ENCODE results near the gene ASF1B. TPM values are rescaled to one million over a fixed set of nuclear protein-coding genes. Genes with fewer than 3 reads are reported as not detected.

Gene ASF1B
- total RNA-seq, 2 experiments from 2014 or later, result 0.59 to 0.77 TPM

- H3K9me3 Mint-ChIP-seq, result peaks cover 4% of the 10 kb centered on the region
- ATAC-seq (ENCODE audit: poor library complexity), result no peak
- H3K9me3 ChIP-seq (ENCODE audit: control insufficient read depth in 1 of 2, insufficient read depth in 1 of 2, low read length in 2 of 2), result peaks cover 5 to 7% of the 10 kb centered on the region in 2 experiments
- CTCF ChIA-PET, result interaction anchor here (1.4 kb wide), 1 partner anchor 37 kb away, joined by 3 read pairs; no protein-coding TSS in a partner anchor
- no peak overlapping the region for H3K4me3 Mint-ChIP-seq
- H3K4me1 ChIP-seq (ENCODE audit: insufficient read depth, low read length), result peaks cover 10% of the 10 kb centered on the region
- no peaks in the 10 kb centered on the region for H3K27me3 ChIP-seq (ENCODE audit: control insufficient read depth in 1 of 2, insufficient read depth in 2 of 2, low read length in 2 of 2)
- H3K27ac Mint-ChIP-seq, result no peak overlapping the region
- H3K27ac ChIP-seq (ENCODE audit: low read depth in 1 of 2, low read length in 2 of 2), result no peak overlapping the region
- no peaks in the 10 kb centered on the region for H3K27me3 Mint-ChIP-seq
- peaks cover 39% of the 10 kb centered on the region for H3K36me3 Mint-ChIP-seq (ENCODE audit: low read depth)
- POLR2A ChIA-PET, result interaction anchor here (0.7 kb wide), 1 partner anchor 307 kb away, joined by 3 read pairs; no protein-coding TSS in a partner anchor
- H3K4me3 ChIP-seq (ENCODE audit: low read length), result no peak overlapping the region
- TF ChIP-seq CTCF (IDR thresholded peaks at IDR 0.05), result no peak
- H3K36me3 ChIP-seq (ENCODE audit: insufficient read depth, low read length), result peaks cover 22% of the 10 kb centered on the region
- peak in 1 of 14 experiments; percentile 15 for DNase-seq
- intact Hi-C loops (cut with DNase I, micrococcal nuclease), result no loop called here
- H3K4me1 Mint-ChIP-seq (ENCODE audit: low read depth), result peaks cover 20% of the 10 kb centered on the region
Measured at GRCh38 chr19:14096272-14096992, 40.0 kb downstream of the ASF1B start.

DNA sequence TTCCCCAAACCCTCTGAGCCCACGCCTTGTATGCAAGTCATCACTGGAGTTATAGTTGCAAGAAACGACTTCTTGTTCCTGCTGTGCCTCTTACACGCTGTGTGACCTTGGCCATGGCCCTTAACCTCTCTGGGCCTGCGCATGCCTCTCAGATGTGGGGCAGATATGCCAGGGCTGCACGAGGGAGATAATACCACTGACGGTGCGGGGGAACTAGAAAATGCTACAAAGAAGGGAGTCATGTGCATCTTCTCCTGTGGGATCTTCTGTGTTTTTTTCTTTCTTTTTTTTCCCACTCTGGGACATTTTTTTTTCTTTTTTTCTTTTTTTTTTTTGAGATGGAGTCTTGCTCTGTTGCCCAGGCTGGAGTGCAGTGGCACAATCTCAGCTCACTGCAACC is 41.5 kb downstream of the ASF1B start:
- Histone ChIP-seq H3K4me1 (ENCODE audit: insufficient read depth, low read length) (peaks cover 11% of the 10 kb centered on the region), H3K9me3 (ENCODE audit: control insufficient read depth in 1 of 2, insufficient read depth in 1 of 2, low read length in 2 of 2) (peaks cover 5 to 7% of the 10 kb centered on the region in 2 experiments), H3K27me3 (ENCODE audit: control insufficient read depth in 1 of 2, insufficient read depth in 2 of 2, low read length in 2 of 2) (no peaks in the 10 kb centered on the region), H3K4me3 (ENCODE audit: low read length) (no peak overlapping the region), H3K27ac (ENCODE audit: low read depth in 1 of 2, low read length in 2 of 2) (no peak overlapping the region), H3K36me3 (ENCODE audit: insufficient read depth, low read length) (peaks cover 15% of the 10 kb centered on the region)
- ATAC-seq (ENCODE audit: poor library complexity) (no peak), DNase-seq (no peak)
- peak overlapping the region; percentile 55 for H3K4me3 Mint-ChIP-seq
- peaks cover 35% of the 10 kb centered on the region for H3K36me3 Mint-ChIP-seq (ENCODE audit: low read depth)
- ChIA-PET CTCF (interaction anchor here (1.4 kb wide), 1 partner anchor 36 kb away, joined by 3 read pairs; no protein-coding TSS in a partner anchor), POLR2A (interaction anchor here (0.9 to 1.1 kb wide), 2 partner anchors 20 to 42 kb away, joined by 3 to 4 read pairs; partner anchors contain the start of gene ASF1B)
- intact Hi-C loops (cut with DNase I, micrococcal nuclease), result no loop called here
- H3K4me1 Mint-ChIP-seq (ENCODE audit: low read depth), result peaks cover 21% of the 10 kb centered on the region
- peaks cover 4% of the 10 kb centered on the region for H3K9me3 Mint-ChIP-seq
- H3K27me3 Mint-ChIP-seq, result no peaks in the 10 kb centered on the region
- TF ChIP-seq CTCF (IDR thresholded peaks at IDR 0.05), result no peak
- peak overlapping the region; percentile 76 for H3K27ac Mint-ChIP-seq

DNA sequence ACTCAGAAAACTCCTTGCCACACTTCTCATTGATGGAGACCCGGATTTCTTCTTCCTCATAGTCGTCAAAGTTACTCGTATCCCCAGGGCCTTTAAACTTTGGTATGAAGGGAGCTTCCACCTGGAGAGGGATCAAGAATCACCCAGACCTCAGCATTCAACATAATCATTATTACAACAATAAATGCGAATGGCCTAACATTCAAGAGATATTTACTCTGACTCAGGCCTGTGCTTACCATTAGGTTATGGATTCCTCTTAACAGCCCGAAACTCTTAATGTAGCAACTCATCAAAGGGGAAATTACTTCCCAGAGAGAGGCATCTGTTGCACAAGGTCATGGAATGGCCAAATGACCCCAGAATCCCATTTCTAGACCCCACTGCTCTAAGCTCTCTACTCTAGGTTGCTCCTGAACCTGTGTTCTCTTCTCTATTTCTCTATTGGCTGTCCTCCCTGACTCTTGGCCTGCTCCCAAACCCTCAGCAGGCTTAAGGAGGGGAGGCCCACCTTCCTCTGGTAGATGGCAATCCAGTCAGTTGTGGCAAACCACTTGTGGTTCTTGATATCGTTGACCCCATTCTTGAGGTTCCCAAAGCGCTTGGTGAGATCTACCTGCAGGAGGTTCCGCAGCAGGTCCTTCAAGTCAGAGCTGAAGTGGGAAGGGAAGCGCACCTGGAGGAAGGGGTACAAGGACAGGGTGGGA is 43.1 kb downstream of the ASF1B start:
- ATAC-seq (ENCODE audit: poor library complexity), result no peak
- Mint-ChIP-seq H3K27ac (peak overlapping the region; percentile 69), H3K9me3 (peaks cover 4% of the 10 kb centered on the region), H3K4me3 (peak overlapping the region; percentile 87), H3K4me1 (ENCODE audit: low read depth) (peaks cover 27% of the 10 kb centered on the region), H3K27me3 (no peaks in the 10 kb centered on the region), H3K36me3 (ENCODE audit: low read depth) (peaks cover 46% of the 10 kb centered on the region)
- TF ChIP-seq CTCF (IDR thresholded peaks at IDR 0.05), result no peak
- no peak overlapping the region for H3K4me3 ChIP-seq (ENCODE audit: low read length)
- peaks cover 21% of the 10 kb centered on the region for H3K4me1 ChIP-seq (ENCODE audit: insufficient read depth, low read length)
- no peak overlapping the region for H3K27ac ChIP-seq (ENCODE audit: low read depth in 1 of 2, low read length in 2 of 2)
- POLR2A ChIA-PET, result interaction anchor here (0.6 to 3.6 kb wide), 3 partner anchors 44 to 213 kb away, joined by 3 to 39 read pairs (median 5); partner anchors contain the start of gene ASF1B
- peaks cover 5 to 7% of the 10 kb centered on the region in 2 experiments for H3K9me3 ChIP-seq (ENCODE audit: control insufficient read depth in 1 of 2, insufficient read depth in 1 of 2, low read length in 2 of 2)
- no peak for DNase-seq
- CTCF ChIA-PET, result interaction anchor here (2.2 kb wide), 1 partner anchor 43 kb away, joined by 8 read pairs; the partner anchor contains the start of gene ASF1B
- H3K27me3 ChIP-seq (ENCODE audit: control insufficient read depth in 1 of 2, insufficient read depth in 2 of 2, low read length in 2 of 2), result no peaks in the 10 kb centered on the region
- peaks cover 21% of the 10 kb centered on the region for H3K36me3 ChIP-seq (ENCODE audit: insufficient read depth, low read length)
- intact Hi-C loops (cut with DNase I, micrococcal nuclease), result loop anchor here in 1 of 2 experiments (2.0 kb wide), 2 partner anchors 22 to 42 kb away; no protein-coding TSS in a partner anchor

Measured in CD4-positive, alpha-beta T cell (primary cell).